Measurements from ENCODE around the gene MAPKAP1.

GRCh38 chr9:125421166-125421565 lies 285.8 kb downstream of the MAPKAP1 start:
- TF ChIP-seq, protein P1, sequence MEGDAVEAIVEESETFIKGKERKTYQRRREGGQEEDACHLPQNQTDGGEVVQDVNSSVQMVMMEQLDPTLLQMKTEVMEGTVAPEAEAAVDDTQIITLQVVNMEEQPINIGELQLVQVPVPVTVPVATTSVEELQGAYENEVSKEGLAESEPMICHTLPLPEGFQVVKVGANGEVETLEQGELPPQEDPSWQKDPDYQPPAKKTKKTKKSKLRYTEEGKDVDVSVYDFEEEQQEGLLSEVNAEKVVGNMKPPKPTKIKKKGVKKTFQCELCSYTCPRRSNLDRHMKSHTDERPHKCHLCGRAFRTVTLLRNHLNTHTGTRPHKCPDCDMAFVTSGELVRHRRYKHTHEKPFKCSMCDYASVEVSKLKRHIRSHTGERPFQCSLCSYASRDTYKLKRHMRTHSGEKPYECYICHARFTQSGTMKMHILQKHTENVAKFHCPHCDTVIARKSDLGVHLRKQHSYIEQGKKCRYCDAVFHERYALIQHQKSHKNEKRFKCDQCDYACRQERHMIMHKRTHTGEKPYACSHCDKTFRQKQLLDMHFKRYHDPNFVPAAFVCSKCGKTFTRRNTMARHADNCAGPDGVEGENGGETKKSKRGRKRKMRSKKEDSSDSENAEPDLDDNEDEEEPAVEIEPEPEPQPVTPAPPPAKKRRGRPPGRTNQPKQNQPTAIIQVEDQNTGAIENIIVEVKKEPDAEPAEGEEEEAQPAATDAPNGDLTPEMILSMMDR (IDR thresholded peaks at IDR 0.05; ENCODE audit: insufficient read depth, low read length), result no peak
- TF ChIP-seq, protein P2, sequence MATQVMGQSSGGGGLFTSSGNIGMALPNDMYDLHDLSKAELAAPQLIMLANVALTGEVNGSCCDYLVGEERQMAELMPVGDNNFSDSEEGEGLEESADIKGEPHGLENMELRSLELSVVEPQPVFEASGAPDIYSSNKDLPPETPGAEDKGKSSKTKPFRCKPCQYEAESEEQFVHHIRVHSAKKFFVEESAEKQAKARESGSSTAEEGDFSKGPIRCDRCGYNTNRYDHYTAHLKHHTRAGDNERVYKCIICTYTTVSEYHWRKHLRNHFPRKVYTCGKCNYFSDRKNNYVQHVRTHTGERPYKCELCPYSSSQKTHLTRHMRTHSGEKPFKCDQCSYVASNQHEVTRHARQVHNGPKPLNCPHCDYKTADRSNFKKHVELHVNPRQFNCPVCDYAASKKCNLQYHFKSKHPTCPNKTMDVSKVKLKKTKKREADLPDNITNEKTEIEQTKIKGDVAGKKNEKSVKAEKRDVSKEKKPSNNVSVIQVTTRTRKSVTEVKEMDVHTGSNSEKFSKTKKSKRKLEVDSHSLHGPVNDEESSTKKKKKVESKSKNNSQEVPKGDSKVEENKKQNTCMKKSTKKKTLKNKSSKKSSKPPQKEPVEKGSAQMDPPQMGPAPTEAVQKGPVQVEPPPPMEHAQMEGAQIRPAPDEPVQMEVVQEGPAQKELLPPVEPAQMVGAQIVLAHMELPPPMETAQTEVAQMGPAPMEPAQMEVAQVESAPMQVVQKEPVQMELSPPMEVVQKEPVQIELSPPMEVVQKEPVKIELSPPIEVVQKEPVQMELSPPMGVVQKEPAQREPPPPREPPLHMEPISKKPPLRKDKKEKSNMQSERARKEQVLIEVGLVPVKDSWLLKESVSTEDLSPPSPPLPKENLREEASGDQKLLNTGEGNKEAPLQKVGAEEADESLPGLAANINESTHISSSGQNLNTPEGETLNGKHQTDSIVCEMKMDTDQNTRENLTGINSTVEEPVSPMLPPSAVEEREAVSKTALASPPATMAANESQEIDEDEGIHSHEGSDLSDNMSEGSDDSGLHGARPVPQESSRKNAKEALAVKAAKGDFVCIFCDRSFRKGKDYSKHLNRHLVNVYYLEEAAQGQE (IDR thresholded peaks at IDR 0.05; ENCODE audit: insufficient replicate concordance, low read depth), result no peak

Measured in HL-60 (cell line).